Endometrial microvascular endothelial cells (primary cell): ENCODE data around the gene HNRNPM. TPM values are rescaled to one million over a fixed set of nuclear protein-coding genes. Genes with fewer than 3 reads are reported as not detected.

ENCODE experiments used
- in situ Hi-C: cut with HindIII; loops from 2 replicates; pipeline ENCODE4 v1.10.0; 2017; ENCODE audit warnings: low sequenced_read_pairs, low pct_unique_long_range_greater_than_20kb; ENCODE audit errors: inconsistent ontology term
- total RNA-seq: library from RNA; depleted of rRNA; stranded (reverse); fragments of >200 nt; gene quantifications from one replicate; pipeline ENCODE4 v1.2.3, GENCODE V29; 2015; ENCODE audit errors: inconsistent ontology term

Gene HNRNPM
- total RNA-seq, 1 donor from 2014 or later, result 129 TPM

DNA sequence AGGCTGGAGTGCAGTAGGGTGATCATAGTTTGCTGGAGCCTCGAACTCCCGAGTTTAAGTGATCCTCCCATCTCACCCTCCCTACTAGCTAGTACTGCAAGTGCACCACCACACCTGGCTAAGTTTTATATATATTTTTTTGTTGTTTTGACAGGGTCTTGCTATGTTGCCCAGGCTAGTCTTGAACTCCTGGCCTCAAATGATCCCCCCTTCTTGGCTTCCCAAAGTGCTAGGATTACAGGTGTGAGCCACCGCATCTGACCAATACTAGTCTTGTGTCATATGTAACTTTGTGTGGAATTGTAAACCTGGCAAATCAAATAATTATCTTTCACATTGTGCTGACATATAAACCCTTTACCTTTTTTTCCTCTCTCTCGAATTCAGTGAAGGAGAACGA, 10.2 kb downstream of the HNRNPM start:
- in situ Hi-C loops, result no loop called here

GRCh38 chr19:8456064-8456463, 11.3 kb downstream of the HNRNPM start:
- in situ Hi-C loops, result no loop called here

DNA sequence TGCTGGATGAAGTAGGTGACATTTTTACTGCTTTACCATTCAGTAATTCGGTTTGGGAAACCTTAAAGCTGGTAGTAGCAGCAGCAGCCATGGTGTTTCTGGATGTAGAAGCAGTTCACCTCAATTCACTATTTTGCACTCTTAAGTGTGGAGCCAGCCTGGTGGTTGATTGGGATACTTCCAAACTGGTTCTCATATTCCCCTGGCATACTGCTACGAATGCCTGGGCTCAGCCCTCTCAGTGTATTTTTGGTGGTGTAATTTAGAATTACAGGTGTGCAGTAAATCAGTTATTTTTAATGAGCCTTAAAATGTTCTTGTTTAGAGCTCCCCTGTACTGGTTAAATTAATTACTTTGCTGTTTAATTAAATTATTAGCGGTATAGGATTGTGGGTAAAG, 12.4 kb downstream of the HNRNPM start:
- in situ Hi-C loops, result no loop called here

GRCh38 chr19:8457827-8458226, 13.1 kb downstream of the HNRNPM start:
- in situ Hi-C loops, result no loop called here

DNA sequence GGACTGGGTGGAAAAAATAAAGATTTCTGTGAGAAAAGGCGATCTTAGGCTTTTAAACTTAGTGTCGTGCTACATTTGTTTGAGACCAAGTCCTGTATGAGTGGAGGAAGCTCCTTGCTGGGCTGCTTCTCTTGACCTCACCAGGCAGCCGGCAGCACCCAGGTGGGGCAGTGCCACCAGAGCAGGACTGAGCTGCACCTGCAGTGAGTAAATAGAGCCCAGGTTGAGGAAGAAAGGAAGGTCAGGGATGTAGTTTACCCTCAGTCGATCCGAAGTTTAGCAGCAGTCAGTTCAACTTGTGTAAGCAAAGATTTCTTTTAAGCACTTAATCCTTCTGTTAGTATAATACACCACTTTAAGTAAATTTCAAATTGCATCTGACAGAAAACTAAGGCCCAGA, 13.6 kb downstream of the HNRNPM start:
- in situ Hi-C loops, result no loop called here

DNA sequence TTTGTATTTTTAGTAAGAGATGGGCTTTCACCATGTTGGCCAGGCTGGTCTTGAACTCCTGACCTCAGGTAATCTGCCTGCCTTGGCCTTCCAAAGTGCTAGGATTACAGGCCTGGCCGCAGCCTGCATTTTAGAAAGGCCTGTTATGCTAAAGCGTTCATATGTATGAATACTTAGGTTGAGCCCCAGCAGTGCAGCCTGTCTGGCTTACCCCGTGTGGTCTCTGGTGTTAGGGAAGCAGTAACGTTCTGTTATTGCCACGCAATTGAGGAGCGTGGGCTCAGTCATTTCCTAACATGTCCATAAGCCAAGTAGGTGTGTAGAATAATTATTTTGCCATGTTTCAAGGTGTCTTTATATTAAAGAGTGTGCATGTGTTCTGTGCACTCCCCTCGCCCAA, 14.3 kb downstream of the HNRNPM start:
- in situ Hi-C loops, result no loop called here

- in situ Hi-C loops, result no loop called here
Observed at GRCh38 chr19:8459520-8460270, 14.9 kb downstream of the HNRNPM start.

DNA sequence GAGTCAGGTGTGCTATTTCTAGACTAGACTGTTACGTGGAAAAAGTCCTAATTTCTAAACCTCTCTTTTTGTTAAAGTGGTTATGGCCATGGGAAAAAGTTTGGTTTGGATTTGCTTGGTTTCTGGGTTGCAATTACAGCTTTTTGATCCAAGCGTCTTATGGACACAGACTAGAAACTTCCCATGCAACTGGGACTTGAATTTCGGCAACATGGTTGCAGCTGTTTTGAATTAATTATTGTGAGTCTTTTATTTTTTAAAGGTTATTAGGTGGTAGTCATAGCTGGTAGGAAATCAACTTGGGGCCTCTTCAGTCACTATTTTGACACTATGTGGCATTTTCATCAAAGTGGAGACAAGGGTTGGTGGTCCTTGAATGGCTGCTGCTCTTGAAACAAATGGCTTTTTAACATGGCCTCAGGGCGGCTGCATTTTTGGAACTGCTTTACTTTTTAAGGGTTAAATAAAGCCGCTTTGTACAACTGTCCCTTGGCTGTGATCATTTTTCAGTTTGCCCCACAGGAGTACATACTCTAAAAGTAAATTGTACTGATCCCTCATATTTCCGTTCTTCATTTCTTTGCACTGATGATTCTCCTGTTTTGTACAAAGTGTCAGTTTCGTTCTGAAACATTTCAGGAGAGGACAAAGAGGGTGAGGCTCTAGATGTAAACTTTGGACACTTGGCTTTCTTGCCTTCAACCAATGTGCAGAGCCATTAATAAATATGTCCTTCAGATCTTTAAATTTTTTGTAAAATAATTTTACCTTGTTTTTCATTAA, 15.9 kb downstream of the HNRNPM start:
- in situ Hi-C loops, result no loop called here

- in situ Hi-C loops, result no loop called here
Observed at GRCh38 chr19:8461376-8461775, 16.6 kb downstream of the HNRNPM start.

GRCh38 chr19:8461891-8462290, 17.1 kb downstream of the HNRNPM start:
- in situ Hi-C loops, result no loop called here

DNA sequence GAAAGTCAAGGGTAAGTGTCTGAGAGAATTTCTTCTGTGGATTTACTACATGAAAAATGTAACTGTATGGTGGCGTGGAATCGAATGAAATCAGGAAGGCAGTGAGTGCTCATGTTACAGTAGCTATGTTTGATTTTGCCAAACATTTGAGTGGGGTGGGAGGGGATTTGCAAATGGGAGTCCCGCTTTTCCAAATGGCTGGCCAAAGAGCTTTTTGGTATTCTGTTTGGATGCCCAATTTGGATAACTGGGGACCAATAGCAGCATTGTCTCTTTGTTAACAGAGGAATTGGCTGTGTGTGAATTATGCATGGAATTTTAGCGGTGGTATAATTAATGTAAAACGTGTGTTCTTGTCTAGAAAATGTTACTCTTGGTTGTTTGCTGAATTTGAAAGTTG, 17.8 kb downstream of the HNRNPM start:
- in situ Hi-C loops, result no loop called here

DNA sequence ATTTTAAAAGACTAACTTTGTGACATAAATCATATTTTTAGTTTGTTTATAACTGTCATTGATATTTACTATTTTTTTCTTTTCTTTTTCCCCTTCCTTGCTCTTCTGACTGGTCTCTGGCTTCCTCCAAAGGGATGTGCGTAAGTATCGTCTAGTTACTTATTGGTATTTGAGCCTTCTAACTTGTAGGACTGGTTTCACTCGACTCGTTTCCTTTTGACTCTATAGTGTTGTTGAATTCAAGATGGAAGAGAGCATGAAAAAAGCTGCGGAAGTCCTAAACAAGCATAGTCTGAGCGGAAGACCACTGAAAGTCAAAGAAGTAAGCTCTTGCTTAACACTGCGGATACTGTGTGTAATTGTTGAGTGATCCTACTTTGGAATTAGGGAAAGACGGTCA, 18.6 kb downstream of the HNRNPM start:
- in situ Hi-C loops, result no loop called here

- in situ Hi-C loops, result no loop called here
Observed at GRCh38 chr19:8466018-8466417, 21.2 kb downstream of the HNRNPM start.

DNA sequence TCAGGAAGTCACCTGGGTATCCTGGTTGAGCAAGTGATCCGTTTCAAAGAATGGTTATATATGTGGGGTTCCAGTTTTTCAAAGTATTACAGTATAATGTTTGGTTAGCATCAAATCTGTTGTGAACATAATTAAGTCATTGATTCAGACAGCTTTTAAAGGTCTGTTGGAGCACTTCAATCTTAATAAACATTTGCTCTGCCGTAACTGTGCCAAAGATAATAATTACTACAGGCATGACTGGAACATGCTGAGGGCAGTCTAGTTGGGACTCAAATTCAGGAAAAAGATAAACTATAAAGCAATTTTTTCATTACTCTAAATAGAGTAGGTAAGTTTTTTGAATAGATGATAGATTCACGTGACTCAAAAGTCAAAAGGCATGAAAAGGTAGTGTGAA, 23.3 kb downstream of the HNRNPM start:
- in situ Hi-C loops, result no loop called here

DNA sequence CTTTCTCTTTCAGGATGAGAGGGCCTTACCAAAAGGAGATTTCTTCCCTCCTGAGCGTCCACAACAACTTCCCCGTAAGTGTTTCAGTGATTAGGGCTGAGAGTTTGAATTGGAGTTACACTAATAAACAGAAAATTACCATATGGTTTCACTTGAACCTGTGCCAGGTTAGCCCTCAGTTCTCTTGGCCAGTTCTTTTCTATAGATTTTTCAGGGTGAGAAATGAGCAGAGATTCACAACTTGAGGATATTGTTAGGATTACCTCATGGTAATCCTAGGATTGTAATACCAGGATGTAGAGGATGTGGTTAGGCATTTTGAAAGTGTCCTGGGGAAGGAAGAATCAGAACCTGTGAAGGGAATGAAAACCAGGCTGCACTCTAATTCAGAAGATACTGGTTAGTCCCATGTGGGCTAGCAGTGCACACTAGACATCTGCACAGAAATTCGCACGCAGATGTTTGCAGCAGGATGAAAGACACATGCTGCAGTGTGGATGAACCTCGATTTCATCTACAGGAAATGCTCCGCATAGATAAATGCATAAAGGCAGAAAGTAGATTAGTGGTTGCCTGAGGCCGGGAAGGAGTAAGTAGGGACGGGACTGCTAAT, 24.1 kb downstream of the HNRNPM start:
- in situ Hi-C loops, result no loop called here

DNA sequence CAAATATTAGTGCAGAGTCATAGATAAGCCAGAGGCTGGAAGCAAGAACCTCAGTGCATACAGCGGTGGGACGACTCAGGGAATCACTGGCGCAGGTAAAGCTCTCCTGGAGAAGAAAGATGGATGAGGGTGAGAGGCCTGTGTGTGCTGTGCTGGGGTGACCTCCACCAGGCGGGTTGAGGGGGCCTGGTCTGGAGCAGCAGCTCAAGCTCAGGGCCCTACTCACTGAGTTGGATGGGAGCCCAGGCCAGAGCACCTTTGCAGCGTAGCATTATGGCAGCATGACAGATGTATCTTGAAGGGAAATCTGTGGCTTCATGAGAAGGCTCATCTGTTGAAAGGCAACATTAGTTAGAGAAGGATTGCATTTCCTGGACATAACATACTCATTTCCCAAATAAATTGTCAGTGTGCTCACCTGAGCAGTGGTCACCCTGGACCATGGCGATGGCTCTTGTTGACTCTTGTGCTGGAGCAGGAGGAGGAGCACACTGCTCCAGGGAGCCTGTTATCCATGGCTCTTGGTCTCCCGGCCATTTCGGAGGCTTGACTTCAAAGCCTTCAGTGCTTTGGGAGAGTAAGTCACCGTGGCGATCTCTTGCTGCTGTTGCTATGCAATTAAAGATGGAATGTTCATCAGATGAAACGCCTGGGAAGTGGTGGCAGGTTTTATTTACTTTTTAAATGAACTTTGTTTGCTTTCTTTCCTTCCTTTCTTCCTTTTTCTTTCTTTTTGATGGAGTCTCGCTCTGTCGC, 25.0 kb downstream of the HNRNPM start:
- in situ Hi-C loops, result no loop called here

- in situ Hi-C loops, result no loop called here
Observed at GRCh38 chr19:8473648-8474476, 29.1 kb downstream of the HNRNPM start.

DNA sequence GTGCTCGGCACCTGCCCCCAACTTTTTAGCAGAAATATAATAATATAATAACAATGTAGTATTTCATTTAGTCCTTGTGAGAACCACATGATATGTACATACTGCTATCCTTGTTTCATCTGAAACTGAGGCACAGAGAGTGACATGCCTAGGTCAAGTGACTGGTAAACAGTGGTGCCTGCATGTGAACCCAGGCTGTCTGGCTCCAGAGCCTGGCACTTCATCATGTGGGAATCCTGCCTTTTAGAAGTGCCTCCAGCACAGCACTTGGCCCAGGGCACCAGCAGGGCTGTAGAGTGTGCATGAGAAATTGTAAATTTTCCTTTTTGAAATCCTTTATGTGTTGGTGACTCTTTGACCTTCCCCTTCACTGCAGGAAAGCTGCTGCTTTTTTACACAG, 30.2 kb downstream of the HNRNPM start:
- in situ Hi-C loops, result no loop called here

- in situ Hi-C loops, result no loop called here
Observed at GRCh38 chr19:8476524-8476923, 31.7 kb downstream of the HNRNPM start.
